Calu3 (cell line): Measurements from ENCODE around the gene ADGRF3. TPM values are rescaled to one million over a fixed set of nuclear protein-coding genes. Genes with fewer than 3 reads are reported as not detected.

Source experiments
- BruUV-seq: library from RNA; stranded (reverse); fragments of 400-500 nt; replicated peaks from 2 replicates; lab custom pipeline; 2021; lab: Mats Ljungman, UMichigan
- CTCF ChIA-PET: fragments of 300-600 bp; sonication (Branson Sonifier 250); formaldehyde crosslinking; loops from one replicate; lab custom pipeline; 2022; ENCODE audit warnings: antibody characterized with exemption; lab: Charles Lee
- DNase-seq: peaks from one replicate; pipeline ENCODE4 v3.0.0; 2022
- H3K27ac Mint-ChIP-seq: one replicate; pipeline ENCODE4 v1.8.0; 2022; ENCODE audit warnings: mixed read lengths; ENCODE audit not compliant: unreplicated experiment
- H3K27me3 Mint-ChIP-seq: one replicate; pipeline ENCODE4 v1.8.0; 2022; ENCODE audit warnings: mixed read lengths; ENCODE audit not compliant: unreplicated experiment
- H3K36me3 Mint-ChIP-seq: one replicate; pipeline ENCODE4 v1.8.0; 2022; ENCODE audit warnings: mild to moderate bottlenecking, moderate library complexity, mixed read lengths; ENCODE audit not compliant: insufficient read depth, unreplicated experiment
- H3K4me1 Mint-ChIP-seq: one replicate; pipeline ENCODE4 v1.8.0; 2022; ENCODE audit warnings: mild to moderate bottlenecking, low read depth, mixed read lengths; ENCODE audit not compliant: unreplicated experiment
- H3K4me3 Mint-ChIP-seq: one replicate; pipeline ENCODE4 v1.8.0; 2022; ENCODE audit warnings: mild to moderate bottlenecking, low read depth, moderate library complexity, mixed read lengths; ENCODE audit not compliant: unreplicated experiment
- H3K9me3 Mint-ChIP-seq: one replicate; pipeline ENCODE4 v1.8.0; 2022; ENCODE audit warnings: low read depth, mixed read lengths; ENCODE audit not compliant: unreplicated experiment
- CTCF ChIP-seq: fragments of 200-600 bp; IDR thresholded peaks from one replicate; pipeline ENCODE4 v1.8.0; 2022; ENCODE audit warnings: antibody characterized with exemption; ENCODE audit not compliant: unreplicated experiment
- intact Hi-C: fragments of 100-400 bp; cut with micrococcal nuclease; formaldehyde crosslinking; loops from one replicate; pipeline ENCODE4 v1.10.0; 2022; ENCODE audit not compliant: unreplicated experiment
- total RNA-seq: library from RNA; stranded (reverse); gene quantifications from 2 replicates; pipeline ENCODE4 v1.2.3, GENCODE V29; 2022

ADGRF3 gene
- total RNA-seq, 1 experiment from 2014 or later, result 0.59 TPM

DNA sequence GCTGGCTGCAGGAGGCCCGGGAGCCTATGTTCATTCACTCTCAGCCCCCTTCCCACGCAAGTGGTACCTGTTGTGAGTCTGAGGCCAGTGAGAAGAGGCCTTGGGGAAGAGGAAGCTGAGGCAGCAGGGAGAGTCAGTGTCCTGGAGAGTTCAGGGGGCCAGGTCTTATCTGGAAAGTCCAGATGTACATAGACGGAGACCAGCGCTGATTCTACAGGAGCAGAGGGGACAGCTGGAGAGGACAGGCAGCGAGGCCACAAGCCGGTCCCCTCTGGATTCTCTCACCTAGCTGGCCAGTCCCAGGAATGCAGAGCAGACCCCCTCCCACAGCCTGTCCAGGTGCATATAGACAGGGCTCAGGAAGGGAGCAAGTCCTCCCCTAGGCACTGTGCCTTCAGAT is 29.7 kb downstream of the ADGRF3 start:
- H3K27me3 Mint-ChIP-seq, result peaks cover 47% of the 10 kb centered on the region
- H3K27ac Mint-ChIP-seq, result no peak overlapping the region
- intact Hi-C loops, result loop anchor here (2.0 to 5.0 kb wide), 2 partner anchors 74 to 150 kb away; no protein-coding TSS in a partner anchor
- CTCF ChIA-PET, result interaction anchor here (0.7 kb wide), 1 partner anchor 145 kb away, joined by 3 read pairs; no protein-coding TSS in a partner anchor
- no peak for DNase-seq
- no TSS peak for BruUV-seq
- H3K9me3 Mint-ChIP-seq, result no peaks in the 10 kb centered on the region
- no peaks in the 10 kb centered on the region for H3K4me1 Mint-ChIP-seq
- TF ChIP-seq CTCF, result no peak
- H3K36me3 Mint-ChIP-seq, result no peaks in the 10 kb centered on the region
- H3K4me3 Mint-ChIP-seq, result no peak overlapping the region

GRCh38 chr2:26316041-26316440 is 30.5 kb downstream of the ADGRF3 start:
- CTCF ChIA-PET, result no interaction called here
- Mint-ChIP-seq H3K4me3 (no peak overlapping the region), H3K9me3 (no peaks in the 10 kb centered on the region), H3K27ac (no peak overlapping the region), H3K4me1 (no peaks in the 10 kb centered on the region), H3K27me3 (peaks cover 47% of the 10 kb centered on the region), H3K36me3 (no peaks in the 10 kb centered on the region)
- DNase-seq, result peak; percentile 47
- intact Hi-C loops, result loop anchor here (2.0 to 5.0 kb wide), 2 partner anchors 75 to 151 kb away; no protein-coding TSS in a partner anchor
- peak; percentile 35 for TF ChIP-seq CTCF
- BruUV-seq, result no TSS peak

DNA sequence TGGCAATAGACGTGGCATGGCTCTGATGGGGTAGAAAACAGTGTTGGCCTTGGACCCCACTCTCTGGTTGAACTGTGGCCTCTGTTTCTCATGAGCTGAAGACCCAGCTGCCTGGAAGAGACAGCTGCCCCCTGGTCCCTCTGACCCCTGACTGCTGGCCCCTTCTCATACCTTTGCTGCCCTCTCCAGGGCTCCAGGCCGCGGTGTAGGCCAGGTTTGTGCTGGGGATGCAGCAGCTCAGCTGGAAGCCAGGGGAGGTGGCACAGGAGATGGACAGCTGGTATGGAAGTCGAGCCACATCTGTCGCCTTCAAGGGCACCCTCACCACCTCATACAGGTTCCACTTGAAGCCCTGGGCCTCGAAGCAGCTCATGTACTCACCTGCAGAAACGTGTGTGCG is 32.3 kb downstream of the ADGRF3 start:
- Mint-ChIP-seq H3K36me3 (no peaks in the 10 kb centered on the region), H3K4me3 (no peak overlapping the region), H3K27ac (no peak overlapping the region), H3K27me3 (peaks cover 47% of the 10 kb centered on the region), H3K4me1 (no peaks in the 10 kb centered on the region), H3K9me3 (no peaks in the 10 kb centered on the region)
- no TSS peak for BruUV-seq
- DNase-seq, result no peak
- CTCF ChIA-PET, result interaction anchor here (0.5 kb wide), 1 partner anchor 73 kb away, joined by 3 read pairs; no protein-coding TSS in a partner anchor
- intact Hi-C loops, result no loop called here
- no peak for TF ChIP-seq CTCF

DNA sequence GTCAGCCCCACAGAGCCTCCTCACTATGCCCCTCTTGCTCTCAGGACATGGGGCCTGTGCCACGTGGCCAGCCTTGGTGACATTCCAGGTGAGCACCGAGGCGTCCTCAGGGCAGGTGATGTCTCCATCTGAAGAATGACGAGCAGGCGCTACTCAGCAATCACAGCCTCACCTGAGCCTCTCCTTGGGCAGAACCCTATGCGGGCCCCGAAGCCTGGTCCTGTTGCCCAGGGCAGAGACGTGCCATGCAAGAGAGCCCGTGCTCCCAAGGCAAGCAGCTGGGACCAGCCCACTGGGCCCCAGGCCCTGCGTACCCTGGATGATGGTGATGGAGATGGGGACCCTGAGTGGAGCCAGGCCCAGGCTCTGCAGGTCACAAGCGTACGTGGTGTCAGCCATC is 33.1 kb downstream of the ADGRF3 start:
- Mint-ChIP-seq H3K27ac (no peak overlapping the region), H3K4me3 (no peak overlapping the region), H3K36me3 (no peaks in the 10 kb centered on the region), H3K27me3 (peaks cover 39% of the 10 kb centered on the region), H3K9me3 (no peaks in the 10 kb centered on the region), H3K4me1 (no peaks in the 10 kb centered on the region)
- no peak for TF ChIP-seq CTCF
- no peak for DNase-seq
- CTCF ChIA-PET, result no interaction called here
- no TSS peak for BruUV-seq
- intact Hi-C loops, result no loop called here
